AG04450 (cell line): ENCODE results near the gene IKZF1. TPM values are rescaled to one million over a fixed set of nuclear protein-coding genes. Genes with fewer than 3 reads are reported as not detected.

Source experiments
- CTCF ChIA-PET: fragments of 300-600, 350-600 bp; formaldehyde crosslinking; extraction: SDS; loops from one replicate; lab custom pipeline; 2022; ENCODE audit warnings: antibody characterized with exemption, inconsistent platforms; lab: Charles Lee
- POLR2A ChIA-PET: fragments of 350-600 bp; formaldehyde crosslinking; extraction: SDS; loops from one replicate; lab custom pipeline; 2021; ENCODE audit warnings: antibody characterized with exemption, inconsistent platforms; lab: Yijun Ruan, JAX
- DNase-seq: peaks from one replicate; pipeline ENCODE4 v3.0.0-alpha.2; 2011; ENCODE audit warnings: low read depth, low spot score
- H3K27ac ChIP-seq: one replicate; pipeline ENCODE4 v1.5.1; 2012; ENCODE audit warnings: low read depth, low read length, control low read depth
- H3K27me3 ChIP-seq: one replicate; pipeline ENCODE4 v1.6.0; 2012; ENCODE audit warnings: low read length; ENCODE audit not compliant: control insufficient read depth, insufficient read depth
- H3K4me3 ChIP-seq: 2 replicates; pipeline ENCODE4 v1.5.1; 2011; ENCODE audit warnings: mild to moderate bottlenecking, low read depth, low read length, control low read depth
- H3K9me3 ChIP-seq: 2 replicates; pipeline ENCODE4 v1.5.1; 2012; ENCODE audit warnings: low read length; ENCODE audit not compliant: control insufficient read depth, insufficient read depth
- polyA minus RNA-seq: library from RNA; depleted of rRNA, polyadenylated mRNA; stranded (reverse); fragments of >200 nt; gene quantifications from 2 replicates; pipeline ENCODE4 v1.2.3, GENCODE V29; 2011; rRNA and poly(A)+ RNA removed
- polyA plus RNA-seq: library from polyadenylated mRNA; depleted of rRNA; stranded (reverse); fragments of >200 nt; gene quantifications from 2 replicates; pipeline ENCODE4 v1.2.3, GENCODE V29; 2011; rRNA removed
- TF ChIP-seq, protein P1 (sequence below): IDR thresholded peaks from 2 replicates; pipeline ENCODE4 v1.5.1; 2011; ENCODE audit warnings: low read depth, low read length, control low read depth, inconsistent platforms

The IKZF1 gene
- polyA plus RNA-seq = not detected in 2 replicates
- polyA minus RNA-seq = not detected in 2 replicates

GRCh38 chr7:50304129-50304910 is at the start of gene IKZF1:
IKZF1 (plus strand) TSS chr7:50304716; CDS start chr7:50319062, 14,346 bp downstream.
- TF ChIP-seq, protein P1, sequence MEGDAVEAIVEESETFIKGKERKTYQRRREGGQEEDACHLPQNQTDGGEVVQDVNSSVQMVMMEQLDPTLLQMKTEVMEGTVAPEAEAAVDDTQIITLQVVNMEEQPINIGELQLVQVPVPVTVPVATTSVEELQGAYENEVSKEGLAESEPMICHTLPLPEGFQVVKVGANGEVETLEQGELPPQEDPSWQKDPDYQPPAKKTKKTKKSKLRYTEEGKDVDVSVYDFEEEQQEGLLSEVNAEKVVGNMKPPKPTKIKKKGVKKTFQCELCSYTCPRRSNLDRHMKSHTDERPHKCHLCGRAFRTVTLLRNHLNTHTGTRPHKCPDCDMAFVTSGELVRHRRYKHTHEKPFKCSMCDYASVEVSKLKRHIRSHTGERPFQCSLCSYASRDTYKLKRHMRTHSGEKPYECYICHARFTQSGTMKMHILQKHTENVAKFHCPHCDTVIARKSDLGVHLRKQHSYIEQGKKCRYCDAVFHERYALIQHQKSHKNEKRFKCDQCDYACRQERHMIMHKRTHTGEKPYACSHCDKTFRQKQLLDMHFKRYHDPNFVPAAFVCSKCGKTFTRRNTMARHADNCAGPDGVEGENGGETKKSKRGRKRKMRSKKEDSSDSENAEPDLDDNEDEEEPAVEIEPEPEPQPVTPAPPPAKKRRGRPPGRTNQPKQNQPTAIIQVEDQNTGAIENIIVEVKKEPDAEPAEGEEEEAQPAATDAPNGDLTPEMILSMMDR = no peak
- no peak within 1 kb of the TSS for H3K4me3 ChIP-seq
- ChIA-PET CTCF (no interaction called here), POLR2A (no interaction called here)
- H3K27ac ChIP-seq = no peak within 1 kb of the TSS
- H3K9me3 ChIP-seq = no peaks in the 10 kb centered on the region; the same call in 1 of the 2 replicates
- no peak for DNase-seq
- peaks cover 18% of the 10 kb centered on the region for H3K27me3 ChIP-seq

GRCh38 chr7:50261593-50261992 is 42.9 kb upstream of the IKZF1 start:
- TF ChIP-seq, protein P1 = no peak
- ChIA-PET CTCF (no interaction called here), POLR2A (no interaction called here)
- no peak overlapping the region for H3K4me3 ChIP-seq
- H3K27ac ChIP-seq = no peak overlapping the region
- no peaks in the 10 kb centered on the region for H3K27me3 ChIP-seq
- no peak for DNase-seq
- H3K9me3 ChIP-seq = no peaks in the 10 kb centered on the region

DNA sequence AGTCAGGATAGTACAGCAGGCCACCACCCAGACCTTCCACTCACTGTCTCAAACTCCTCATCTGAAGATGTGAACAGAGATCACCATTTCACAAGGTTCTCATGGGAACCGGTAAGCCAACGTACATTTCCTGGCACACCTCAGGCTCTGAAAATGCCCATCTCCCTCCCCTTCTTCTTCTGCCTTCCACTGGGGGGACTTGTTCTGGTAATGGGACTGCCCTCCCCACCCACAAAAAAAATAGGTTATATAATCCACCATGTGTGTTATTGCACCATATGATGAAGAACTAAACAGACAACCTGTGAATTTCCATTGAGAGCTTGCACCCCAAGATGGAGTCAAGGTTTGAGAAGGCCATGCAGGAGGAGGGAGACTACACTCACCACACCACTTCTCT is 42.1 kb upstream of the IKZF1 start:
- CTCF ChIA-PET = no interaction called here
- no peak for DNase-seq
- Histone ChIP-seq H3K9me3 (no peaks in the 10 kb centered on the region), H3K27ac (no peak overlapping the region), H3K4me3 (no peak overlapping the region), H3K27me3 (no peaks in the 10 kb centered on the region)
- POLR2A ChIA-PET = no interaction called here
- TF ChIP-seq, protein P1 = no peak

- no peaks in the 10 kb centered on the region for H3K27me3 ChIP-seq
- ChIA-PET POLR2A (no interaction called here), CTCF (no interaction called here)
- TF ChIP-seq, protein P1 = no peak
- H3K4me3 ChIP-seq = no peak overlapping the region
- H3K9me3 ChIP-seq = no peaks in the 10 kb centered on the region
- H3K27ac ChIP-seq = no peak overlapping the region
- DNase-seq = no peak
Measured at GRCh38 chr7:50262916-50263690, 41.4 kb upstream of the IKZF1 start.

GRCh38 chr7:50264908-50265307 is 39.6 kb upstream of the IKZF1 start:
- Histone ChIP-seq H3K27ac (no peak overlapping the region), H3K27me3 (no peaks in the 10 kb centered on the region), H3K4me3 (no peak overlapping the region), H3K9me3 (no peaks in the 10 kb centered on the region)
- ChIA-PET POLR2A (no interaction called here), CTCF (no interaction called here)
- DNase-seq = no peak
- TF ChIP-seq, protein P1 = no peak
